HG03342 (cell line): ENCODE measurements around the gene DHFR.

Experiments used
- ATAC-seq: cut with Tn5 transposase; IDR thresholded peaks from one replicate; pipeline ENCODE4 v1.9.1; 2021; ENCODE audit warnings: mild to moderate bottlenecking, moderate library complexity; ENCODE audit not compliant: unreplicated experiment

Gene DHFR

GRCh38 chr5:80655231-80655774 lies 520 bp upstream of the DHFR start:
- no peak for ATAC-seq

- no peak for ATAC-seq
These were observed 761 bp downstream of the DHFR start for GRCh38 chr5:80654054-80654390.

GRCh38 chr5:80653502-80653901 lies 1.3 kb downstream of the DHFR start:
- ATAC-seq = no peak

DNA sequence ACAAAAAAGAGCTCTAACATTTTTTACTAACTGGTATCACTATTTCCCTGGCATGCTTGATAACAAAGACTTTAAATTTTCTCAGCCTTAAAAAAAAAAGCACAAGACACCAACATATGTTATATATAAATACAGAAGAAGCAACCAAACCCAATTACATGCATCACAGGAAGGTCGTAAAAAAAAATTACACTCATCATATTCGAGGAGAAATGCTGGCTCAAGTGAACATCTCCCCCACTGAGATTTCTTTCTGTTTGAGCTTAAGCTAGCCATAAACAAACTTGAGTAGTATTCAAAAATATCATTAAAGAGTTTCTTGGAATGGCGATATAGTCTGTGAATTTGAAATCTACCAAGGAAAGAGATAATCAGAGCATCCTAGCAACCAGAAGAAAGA lies 7.9 kb downstream of the DHFR start:
- ATAC-seq = no peak

GRCh38 chr5:80644900-80645299 lies 9.9 kb downstream of the DHFR start:
- ATAC-seq = no peak

- ATAC-seq = no peak
These were observed 13.4 kb downstream of the DHFR start for GRCh38 chr5:80641353-80641752.

- no peak for ATAC-seq
These were observed 20.6 kb downstream of the DHFR start for GRCh38 chr5:80634193-80634592.

GRCh38 chr5:80632700-80633099 lies 22.1 kb downstream of the DHFR start:
- ATAC-seq = no peak

DNA sequence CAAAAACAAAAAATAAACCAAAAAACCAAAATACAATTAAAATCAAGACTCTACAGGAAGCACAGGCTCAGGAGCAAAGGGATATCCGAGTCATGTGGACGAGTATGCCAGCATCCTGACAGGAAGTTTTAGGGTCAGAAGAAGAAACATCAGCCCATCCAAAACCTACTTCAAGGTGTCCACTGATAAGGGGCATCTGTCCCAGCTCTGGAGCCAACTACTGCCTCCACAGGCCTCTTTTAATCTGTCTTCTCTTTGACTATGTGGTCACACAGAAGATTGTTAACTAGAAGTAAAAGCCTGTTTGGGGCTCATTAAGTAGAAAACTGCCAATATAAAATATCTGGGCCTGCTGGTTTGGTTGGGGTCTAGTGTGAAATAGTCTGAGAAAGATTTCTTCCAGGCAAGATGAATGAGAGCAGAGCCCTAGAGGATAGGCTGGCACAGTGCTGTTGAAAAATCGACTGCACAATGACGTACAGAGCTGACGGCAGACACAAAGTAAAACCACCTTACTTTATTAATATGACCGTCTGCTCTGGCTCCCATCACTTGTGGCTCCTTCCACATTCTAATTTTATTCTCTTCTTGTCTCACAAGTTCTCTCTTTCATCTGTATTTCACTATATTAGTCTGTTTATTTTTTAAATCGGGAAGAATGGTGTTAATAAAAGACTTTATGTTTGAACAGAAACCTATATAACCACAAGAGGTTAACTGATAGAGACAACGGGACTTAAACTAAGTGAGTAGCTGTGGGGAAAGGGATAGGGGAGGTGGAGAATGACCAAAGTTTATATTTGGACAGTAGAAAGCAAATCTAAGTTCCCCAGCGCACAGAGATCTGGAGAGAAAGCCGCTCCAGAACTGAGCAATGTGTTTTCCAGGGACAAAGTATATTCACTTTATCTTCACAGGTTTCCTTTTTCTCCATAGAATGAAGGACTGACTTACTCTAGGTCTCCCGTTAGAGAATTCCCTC lies 23.2 kb downstream of the DHFR start:
- no peak for ATAC-seq

GRCh38 chr5:80629281-80629680 lies 25.5 kb downstream of the DHFR start:
- ATAC-seq = no peak

- no peak for ATAC-seq
These were observed 29.6 kb downstream of the DHFR start for GRCh38 chr5:80625230-80625629.

GRCh38 chr5:80623999-80624398 lies 30.8 kb downstream of the DHFR start:
- ATAC-seq = no peak

DNA sequence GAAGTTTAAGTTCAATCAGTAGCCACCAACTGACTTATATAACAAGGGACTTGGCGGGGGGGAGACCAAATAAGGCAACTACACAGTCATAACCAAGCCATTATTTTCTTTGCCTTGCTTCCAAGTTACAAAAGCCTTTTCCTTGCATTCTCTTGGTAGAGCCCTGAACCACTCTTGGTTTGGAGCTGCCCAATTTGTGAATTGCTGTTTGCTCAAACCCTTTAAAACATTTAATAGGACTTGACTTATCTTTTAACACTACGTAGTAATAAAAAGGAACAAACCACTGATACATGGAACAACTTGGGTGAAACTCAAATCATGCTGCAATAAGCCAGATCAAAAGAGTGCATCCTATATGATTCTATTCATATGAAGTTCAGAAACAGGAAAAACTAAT lies 32.0 kb downstream of the DHFR start:
- no peak for ATAC-seq

DNA sequence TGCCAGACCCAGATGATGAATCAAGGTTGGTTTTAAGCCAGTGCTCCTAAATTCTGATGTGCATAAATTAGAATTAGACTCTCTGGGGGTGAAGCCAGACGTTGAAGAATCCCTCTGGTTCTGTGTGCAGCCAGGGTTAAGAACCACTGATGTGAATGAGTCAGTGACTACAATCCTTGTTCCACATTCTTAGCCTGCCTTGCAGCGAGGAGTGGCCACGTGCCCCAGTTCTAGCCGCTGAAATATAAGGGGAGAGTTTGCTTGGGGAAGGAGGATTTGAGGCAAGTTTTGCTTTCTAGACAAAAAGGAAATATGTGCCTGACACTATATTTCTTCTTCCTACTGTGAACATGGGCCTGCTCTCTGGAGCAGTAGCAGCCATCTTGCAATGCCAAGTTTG lies 34.6 kb downstream of the DHFR start:
- no peak for ATAC-seq

- no peak for ATAC-seq
These were observed 35.7 kb downstream of the DHFR start for GRCh38 chr5:80619086-80619485.

DNA sequence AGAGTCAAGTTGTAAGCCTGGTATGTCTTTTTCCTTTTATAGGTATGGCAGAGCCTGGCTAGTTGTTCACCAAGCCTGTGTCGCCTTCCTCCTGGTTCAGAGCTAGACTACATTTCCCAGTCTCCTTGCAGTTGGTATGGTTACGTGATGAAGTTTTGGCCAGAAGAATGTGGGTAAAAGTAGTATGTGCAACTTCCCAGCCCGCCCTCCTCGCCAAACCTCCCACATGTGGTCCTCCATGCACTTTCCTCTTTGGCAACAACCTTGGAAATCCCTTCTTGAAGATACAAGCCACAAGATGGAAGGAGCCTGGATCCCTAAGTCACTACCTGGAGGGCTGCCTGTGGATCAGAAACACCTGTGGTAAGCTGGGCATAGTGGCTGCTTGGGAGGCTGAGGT lies 36.3 kb downstream of the DHFR start:
- no peak for ATAC-seq

DNA sequence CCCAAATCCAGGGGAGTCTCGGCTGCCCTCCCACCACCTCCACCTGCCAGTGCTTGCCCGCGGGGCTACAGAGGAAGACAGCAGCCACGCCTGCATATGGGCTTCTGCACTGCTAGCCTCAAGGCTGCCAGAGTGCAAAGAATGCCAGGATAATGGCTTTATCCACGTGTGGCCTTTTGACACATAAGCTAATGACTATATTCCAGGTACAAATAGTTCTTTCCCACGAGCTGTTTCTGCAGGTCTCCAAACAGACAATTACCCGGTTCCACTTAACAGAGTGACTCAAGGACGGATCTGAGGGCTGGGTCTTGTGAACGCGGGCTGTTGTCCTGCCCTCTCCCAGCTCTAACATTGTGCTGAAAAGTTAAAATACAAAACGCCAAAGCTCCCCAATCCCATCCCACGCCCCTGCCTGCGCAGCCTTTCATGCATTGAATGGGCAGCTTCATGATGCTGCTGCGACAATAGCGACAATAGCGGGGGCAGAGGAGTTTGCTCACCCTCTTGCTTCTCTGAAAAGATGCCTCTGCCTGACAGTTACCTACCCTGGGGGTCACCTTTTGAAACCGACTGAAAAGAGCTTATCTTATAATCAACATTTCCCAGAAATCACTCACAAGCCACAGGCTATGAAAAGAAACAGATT lies 39.4 kb downstream of the DHFR start:
- ATAC-seq = no peak

GRCh38 chr5:80609692-80610091 lies 45.1 kb downstream of the DHFR start:
- ATAC-seq = no peak

DNA sequence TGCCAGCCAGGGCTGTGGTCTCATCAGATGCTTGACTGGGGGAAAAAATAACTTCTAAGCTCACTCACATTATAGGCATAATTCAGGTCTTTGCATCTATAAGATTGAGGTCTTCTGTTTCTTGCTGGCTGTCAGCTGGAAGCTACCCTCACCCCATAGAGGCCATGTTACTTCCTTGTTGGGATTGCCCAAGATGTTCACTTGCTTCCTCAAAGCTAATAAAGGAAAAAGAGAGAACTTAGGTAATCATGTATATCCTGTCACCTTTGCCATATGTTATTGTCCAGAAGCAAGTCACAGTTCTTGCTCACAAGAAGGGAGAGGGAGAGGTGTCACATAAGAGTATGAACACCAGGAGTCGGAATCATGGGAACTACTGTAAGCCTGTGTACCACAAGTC lies 46.1 kb downstream of the DHFR start:
- ATAC-seq = no peak

- ATAC-seq = peak; percentile 74
These were observed 47.0 kb downstream of the DHFR start for GRCh38 chr5:80607832-80608231.

DNA sequence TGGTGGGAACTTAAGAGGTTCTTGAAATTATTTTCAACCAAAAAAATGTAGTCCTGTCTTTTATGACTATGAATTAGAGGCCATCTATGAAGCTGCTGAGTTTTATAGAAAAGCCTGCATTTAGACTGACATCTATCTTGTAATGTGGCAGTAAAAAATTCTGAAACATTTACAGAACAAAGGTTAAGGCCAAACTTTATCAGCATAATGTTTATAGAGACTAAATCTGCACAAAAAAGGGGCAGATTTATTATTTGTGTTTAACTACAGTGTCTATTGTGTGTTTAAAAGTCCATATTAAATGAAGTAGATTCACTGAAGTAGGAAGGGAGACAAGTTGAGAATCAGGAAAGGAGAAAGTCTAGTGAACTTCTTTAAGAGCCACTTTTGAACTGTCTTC lies 47.4 kb downstream of the DHFR start:
- no peak for ATAC-seq
